Ecto neural progenitor cell (in vitro differentiated cells): ENCODE measurements around the gene MYO1G.

Experiments
- DNase-seq: peaks from one replicate; pipeline ENCODE4 v3.0.0-alpha.2; 2018; ENCODE audit warnings: low spot score

Gene MYO1G

DNA sequence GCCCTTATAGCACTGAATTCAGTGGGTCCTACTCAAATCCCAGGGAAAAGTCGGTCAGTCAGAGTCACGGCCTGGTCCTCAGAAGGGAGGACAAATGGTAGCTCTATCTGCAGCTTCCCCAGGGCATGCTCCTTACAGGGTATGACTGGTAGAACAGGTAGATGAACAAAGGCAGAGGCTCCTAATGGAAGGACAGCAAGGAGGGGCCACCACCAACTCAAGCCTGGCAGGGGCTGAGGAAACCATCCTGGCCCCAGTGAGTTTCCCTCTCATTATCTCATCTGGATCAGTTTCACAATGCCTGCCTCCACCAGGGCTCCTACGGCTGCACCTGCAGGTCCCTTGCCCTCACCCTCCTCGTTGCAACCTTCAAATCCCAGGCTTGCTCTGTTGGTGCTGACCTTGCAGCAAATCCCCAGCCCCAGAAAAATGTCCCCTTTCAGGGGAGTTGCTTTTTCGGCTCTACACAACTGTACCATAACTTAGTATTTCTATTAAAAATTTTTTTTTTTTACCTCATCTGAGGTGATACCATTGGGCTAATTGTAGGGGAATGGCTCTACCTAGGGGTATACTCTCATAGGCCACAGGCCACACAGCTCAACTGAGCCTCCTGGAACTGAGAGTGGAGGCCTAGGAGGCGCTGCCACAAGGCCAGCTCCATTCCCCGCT lies 2.4 kb upstream of the MYO1G start:
- no peak for DNase-seq

DNA sequence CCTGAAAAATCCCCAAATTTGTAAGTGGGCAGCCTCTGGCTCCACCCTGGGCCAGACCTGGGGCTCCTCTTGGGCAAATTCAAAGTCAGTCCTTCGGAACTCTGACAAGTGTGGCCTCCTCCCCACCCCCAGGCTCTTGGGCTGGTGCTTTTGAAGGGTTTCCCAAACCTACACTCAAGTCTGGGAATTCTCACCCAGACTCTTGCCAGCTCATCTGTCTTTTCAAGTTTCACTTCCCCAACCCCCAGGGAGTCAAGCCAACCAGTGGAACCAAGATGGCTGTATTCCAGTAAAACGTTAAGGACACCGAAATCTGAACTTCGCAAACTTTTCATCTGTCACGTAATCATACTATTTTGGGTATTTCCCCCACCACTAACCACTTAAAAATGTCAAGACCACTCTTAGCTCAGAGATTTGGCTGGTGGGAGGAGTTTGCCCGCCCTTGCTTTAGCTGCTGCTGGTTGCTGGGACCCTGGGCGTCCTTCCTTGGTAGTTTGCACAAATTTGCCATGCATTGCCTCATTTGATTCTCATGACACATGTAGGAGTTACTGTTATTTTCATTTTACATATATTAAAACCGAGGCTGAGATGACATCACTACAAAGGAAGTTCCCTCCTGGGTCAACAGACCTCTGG lies 1.7 kb upstream of the MYO1G start:
- DNase-seq, result no peak

DNA sequence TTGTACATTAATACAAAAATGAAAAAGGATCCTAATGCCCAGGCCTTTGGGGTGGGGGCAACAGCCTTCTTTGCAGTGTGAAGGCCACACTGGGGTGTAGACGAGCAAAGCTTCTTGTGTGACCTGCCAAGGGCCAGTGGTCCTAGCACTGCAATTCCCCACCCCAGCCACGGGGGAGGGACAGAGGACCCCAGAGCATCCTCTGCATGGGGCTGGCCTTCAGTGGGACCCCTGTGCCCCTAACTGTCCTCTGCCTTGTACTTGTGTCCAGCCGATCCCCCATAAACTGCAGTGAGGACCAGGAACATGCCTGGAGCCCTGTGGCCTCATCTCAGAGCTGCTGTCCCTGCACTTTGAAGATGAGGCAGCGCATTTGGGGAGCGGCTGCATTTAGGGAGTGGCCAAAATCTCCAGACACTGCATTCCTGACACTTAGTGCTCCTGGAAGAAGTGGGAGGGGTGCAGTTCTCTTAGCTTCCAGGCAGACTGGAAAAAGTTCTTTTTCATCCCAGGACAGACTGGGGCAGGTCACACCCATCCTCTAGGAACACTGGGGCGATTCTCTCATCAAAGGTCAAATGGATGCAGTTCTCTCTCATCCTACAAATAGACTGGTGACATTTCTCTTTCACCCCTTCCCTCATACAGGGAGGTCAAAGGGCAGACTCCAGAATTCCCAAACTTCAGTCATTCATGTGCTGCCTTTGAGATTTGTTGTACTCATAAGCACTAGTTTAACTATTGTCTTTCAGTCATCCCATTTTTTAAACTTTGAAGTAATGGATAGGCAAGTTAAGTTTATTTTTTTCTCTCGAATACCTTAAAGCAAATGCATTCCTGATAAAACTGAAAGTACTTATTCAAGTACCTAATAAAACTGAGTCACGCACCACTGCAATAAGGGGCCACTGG lies 922 bp upstream of the MYO1G start:
- no peak for DNase-seq

DNA sequence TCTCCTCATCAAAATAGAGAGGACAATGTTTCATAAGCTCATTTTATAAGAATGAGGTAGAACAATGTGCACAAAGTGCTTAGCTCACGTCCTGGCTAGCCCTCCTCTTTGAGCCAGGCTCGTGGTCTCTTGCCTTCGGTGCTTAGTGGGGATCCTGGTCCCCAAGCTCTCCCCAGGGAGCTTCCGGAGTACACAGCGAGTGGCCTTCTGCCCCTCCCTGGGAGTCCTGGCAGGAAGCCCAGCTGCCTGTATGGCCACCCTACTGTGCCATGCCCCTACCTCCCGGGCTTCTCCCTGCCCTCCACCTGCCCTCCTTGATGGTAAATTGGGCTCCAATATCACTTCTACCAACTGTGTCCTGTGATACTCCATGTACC lies 868 bp downstream of the MYO1G start:
- DNase-seq, result no peak

DNA sequence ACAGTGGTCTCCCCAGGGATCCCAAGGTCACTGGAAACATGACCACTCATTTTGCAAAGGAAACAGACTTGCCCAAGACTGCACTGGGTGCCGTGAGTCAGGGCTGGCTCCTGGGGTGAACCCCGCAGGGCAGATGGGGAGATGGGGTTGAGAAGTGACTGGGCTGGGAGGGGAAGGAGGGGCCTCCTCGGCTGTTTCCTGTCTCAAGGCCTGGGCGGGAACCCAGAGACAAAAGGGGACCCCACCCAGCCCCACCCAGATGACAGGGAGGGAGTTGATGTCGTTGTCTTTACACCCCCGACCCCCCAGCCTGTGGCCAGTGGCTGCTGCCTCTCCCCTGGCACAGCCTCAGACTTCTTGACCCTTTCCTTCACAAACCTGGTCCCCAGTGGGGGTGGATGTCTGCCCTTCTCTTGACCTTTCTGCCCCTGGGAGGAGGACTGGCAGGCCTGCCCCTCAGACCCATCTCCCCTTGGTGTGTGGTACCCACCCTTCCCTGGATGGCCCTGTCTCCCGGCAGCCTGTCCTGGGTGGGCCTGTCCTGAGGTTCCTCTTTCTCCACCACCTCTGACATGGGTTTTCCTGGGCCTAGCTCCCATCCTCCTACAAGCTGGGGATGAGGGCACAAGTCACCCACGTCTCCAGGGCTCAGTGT lies 1.4 kb downstream of the MYO1G start:
- DNase-seq, result no peak

DNA sequence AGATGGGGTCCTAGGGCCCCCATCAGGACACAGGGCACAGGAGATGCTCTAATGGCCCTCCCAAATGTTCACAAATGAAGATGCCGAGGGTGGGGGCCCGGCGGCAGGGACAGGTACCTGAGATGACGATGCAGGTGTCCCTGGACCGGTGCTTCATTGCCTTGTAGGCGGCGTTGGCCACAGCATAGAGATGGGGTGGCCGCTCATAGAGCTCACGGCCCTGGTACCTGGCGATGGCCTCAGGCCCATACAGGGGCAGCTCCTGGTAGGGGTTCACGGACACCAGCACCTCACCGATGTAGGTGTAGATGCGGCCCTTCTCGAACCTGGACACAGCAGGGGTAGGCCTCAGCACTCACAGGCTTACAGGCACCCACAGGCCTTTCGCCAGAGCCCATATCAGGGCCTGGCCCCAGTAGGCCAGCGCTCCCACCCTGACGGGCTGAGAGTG lies 2.0 kb downstream of the MYO1G start:
- no peak for DNase-seq

DNA sequence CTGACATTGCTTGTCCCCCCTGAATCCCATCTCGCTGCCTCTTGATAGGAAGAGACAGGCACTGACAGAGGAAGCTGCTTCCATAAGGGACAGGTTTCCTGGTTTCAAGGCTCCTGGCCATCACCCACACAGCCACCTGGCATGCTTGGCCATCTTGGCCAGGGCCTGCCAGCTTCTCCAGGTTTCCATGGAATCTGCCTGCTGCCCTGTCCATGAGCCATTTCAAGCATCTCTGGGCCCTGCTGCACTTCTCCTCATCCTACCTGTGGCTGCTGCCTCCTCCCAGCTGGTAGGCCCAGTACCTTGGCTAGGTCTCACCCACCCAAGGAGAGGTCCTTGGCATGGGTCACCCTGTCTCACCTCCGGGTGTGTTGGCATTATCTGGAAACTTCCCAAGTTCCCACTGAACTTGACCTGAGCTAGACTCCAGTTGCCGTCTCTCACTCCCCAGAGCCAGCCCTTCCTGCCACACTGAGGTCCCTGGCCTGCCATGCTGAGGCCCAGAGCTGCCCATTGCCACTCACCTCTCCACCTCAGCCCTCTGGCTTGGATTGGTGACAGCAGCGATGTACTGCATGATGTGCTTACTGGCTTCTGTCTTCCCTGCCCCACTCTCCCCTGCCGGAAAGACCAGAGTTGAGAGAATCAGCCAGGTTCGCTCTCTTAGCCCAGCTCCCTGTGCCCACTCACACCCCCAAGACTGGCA lies 2.6 kb downstream of the MYO1G start:
- DNase-seq, result no peak

DNA sequence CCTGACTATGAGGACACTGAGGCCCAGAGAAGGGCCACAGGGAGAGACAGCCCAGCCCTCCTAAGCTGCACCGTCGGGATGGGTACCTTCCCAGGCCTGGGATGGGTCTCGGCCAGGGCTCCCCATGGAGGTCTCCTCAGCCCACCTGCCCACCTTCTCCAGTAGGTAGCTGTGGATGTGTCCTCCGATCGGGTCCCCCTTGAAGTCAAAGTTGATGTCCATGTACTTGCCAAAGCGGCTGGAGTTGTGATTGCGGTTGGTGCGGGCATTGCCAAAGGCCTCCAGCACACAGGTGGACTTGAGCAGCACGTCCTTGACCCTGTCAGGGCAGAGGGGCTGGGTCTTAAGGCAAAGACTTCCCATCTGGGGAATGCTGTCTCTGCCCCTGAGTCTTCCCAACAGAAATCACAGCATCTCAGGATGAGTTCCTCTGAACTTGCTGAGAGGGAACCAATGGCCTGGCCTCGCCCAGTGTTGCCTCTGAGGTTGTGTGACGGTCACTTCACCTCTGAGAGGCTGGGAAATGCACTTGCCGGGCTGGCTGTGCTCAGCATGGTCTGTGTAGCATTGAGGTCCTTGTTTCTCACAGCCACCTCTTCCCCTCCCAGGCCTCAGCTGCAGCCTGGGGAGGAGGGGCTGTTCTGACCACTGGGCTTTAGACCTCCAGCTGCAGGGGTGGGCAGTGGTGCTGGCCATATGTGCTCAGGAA lies 3.3 kb downstream of the MYO1G start:
- DNase-seq, result no peak

DNA sequence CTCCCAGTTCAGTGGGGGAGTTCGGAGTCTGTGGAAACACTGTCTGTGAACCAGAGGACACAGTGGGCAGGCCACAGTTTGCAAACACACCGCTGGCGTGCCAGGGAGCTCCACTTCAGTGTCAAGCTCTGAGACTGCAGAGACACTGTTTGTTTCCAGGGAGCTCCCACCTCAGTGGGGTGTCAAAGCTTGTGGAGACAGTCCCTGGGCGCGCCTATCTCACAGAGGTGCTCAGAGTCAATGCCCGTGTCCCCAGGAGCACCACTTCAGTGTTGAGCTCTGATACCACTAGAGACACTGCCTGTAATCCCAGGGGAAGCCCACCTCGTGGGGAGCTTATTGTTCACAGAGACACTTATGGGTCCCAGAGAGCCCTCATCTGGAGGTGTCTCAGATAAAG lies 4.3 kb downstream of the MYO1G start:
- no peak for DNase-seq

DNA sequence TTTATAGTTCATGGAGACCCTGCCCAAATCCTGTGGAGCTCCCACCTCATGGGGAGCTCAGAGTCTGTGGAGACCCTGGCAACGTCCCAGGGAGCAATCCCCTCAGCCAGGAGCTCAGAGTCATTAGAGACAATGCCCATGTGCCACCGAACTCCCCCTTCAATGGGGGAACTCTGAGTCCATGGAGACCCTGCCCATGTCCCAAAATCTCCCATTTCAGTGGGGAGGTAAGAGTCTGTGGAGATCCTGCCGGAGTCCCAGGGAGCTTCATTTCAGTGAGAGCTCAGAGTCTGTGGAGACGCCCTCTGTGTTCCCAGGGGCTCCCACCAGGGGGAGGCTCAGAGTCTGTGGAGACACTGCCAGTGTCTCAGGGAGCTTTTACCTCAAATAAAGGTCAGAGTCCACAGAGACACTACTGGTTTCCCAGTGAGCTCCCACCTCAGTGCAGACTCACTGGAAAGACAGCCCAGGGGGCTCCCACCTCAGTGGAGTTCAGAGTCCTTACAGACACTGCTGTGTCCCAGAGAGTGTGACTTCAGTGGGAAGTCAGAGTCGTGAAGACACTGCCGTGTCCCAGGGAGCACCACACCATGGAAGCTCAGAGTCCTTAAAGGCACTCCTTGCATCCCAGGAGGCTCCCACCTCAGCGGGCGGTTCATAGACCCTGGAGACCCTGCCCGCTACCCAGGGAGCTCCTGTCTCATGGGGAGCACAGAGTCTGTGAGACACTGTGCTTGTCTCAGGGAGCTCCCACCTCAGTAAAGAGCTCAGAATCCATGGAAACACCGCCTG lies 5.0 kb downstream of the MYO1G start:
- DNase-seq, result peak; percentile 60

DNA sequence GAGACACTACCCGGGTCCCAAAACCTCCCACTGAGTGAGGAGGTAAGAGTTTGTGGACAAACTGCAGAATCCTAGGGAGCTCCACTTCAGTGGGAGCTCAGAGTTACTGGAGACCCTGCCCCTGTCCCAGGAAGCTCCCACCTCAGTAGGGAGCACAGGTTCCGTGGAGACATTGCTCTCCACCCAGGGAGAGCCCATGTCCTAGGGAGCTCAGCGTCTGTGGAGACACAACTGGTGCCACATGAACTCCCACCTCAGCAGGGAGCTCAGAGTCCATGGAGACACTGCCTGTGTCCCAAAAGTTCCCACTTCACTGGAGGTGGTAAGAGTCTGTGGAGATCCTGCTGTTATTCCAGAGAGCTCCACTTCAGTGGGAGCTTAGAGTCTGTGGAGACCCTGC lies 6.3 kb downstream of the MYO1G start:
- DNase-seq, result no peak

DNA sequence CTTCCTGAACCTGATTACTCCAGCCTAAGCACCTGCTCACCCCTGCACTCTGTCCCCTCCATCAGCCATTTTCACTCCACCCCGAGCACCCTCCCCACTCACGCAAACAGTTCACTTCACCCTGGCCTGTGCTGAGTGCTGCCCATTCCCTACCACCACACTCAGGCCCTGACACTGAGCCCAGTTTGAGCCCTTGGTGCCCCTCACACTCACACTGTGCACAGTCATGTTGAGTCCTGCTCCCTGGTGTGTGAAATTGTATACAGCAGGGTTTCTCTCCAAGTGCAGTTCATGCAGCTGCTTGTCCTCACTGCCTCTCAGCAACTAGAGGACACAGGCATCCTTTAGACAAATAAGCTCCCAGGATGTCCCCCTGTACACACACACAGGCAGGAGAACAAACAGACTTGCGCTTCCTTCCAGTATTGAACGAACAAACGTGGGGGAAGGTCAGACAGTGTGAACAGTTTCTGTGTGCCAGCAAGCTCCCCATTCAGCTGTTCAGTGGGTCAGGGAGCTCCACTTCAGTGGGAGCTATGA lies 6.8 kb downstream of the MYO1G start:
- DNase-seq, result no peak

DNA sequence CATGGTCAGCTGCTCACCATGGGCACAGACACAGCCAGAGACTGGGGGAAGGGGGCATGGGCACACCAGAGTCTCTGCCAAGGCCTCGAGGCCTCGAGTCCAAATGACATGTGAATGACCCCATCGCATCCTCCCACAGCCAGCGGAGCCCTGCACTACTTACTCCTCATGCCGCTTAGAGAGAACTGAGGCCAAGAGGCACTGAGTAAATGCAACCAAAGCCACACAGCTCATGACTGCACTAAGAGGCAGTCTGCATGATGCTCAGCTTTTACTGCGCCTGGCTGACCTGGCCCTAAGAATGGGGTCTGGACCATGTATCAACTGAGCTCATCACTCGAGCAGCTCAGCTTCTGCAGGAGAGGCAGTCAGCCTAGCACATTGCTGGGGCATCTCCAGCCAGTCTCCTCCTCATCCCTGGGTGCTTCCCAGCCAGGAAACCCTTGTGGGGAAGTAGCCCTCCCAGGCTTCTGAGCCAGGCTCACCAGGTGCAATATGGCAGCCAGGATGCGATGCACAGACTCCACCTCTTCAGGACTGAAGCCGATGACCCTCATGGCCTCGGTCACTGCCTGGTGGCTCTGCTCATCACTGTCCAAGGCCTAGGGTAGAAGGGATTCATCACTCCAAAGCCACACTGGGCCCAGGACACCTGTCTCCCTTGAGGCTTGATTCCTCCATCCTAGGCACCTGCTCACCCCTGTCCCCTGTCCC lies 7.5 kb downstream of the MYO1G start:
- DNase-seq, result no peak

DNA sequence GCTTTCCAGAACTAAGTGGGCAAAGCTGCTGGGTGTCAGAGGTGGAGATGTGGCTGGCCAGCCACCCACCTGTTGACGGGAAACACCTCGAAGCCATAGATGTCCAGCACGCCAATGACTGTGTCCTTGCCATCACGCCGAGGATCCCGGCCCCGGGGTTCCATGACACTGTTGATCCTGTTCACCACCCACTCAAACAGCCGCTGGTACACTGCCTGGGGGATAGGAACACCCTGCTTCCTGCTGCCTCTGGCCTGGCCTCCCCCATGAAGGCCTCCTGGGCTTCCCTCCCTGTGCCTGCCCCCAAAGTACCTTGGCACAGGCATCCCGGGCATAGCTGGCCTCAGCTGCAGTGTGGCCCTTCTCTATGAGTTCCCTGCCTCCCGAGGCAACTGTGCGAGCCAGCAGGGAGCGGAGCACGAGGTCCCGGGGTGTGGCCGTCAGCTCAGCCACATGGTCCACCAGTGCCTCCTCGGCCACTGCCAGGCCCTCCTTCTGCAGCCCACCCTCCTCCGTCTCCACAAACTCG lies 8.2 kb downstream of the MYO1G start:
- no peak for DNase-seq

DNA sequence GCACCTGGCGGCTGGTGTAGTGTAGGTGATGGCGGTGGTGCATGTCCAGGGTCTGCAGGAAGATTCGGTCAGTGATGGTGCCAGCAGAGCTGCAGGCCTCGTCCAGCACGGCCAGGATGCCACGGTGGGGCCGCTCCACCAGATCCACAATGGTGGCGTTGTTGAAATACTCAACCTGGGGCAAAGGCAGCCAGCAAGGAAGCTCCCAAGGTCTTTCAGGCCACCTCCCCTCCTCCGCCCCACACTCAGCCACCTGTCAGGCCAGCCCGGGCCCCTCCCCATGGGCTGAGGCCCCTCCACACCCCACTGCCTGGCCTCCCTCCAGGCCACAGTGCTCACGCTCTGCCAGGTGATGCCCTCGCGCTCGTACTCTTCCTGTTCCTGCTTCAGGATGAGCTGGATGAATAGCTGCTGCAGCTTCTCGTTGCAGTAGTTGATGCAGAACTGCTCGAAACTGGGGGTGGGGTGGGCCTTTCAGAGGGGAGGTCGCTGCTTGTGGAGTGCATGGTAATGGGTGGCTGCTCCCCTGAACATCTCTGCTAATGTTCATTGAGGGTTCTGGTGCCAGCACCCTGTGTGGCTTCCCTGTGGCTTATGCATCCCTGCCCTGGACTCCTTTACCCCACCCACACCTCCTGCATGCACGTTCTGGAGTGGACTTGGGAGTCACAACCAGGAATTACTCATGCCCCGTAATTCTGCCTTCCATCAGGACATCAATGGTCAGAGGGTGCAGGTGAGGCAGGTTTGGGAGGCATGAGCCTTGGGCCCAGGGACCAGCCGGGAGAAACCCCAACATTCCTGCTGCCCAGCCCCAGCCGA lies 8.9 kb downstream of the MYO1G start:
- DNase-seq, result no peak

DNA sequence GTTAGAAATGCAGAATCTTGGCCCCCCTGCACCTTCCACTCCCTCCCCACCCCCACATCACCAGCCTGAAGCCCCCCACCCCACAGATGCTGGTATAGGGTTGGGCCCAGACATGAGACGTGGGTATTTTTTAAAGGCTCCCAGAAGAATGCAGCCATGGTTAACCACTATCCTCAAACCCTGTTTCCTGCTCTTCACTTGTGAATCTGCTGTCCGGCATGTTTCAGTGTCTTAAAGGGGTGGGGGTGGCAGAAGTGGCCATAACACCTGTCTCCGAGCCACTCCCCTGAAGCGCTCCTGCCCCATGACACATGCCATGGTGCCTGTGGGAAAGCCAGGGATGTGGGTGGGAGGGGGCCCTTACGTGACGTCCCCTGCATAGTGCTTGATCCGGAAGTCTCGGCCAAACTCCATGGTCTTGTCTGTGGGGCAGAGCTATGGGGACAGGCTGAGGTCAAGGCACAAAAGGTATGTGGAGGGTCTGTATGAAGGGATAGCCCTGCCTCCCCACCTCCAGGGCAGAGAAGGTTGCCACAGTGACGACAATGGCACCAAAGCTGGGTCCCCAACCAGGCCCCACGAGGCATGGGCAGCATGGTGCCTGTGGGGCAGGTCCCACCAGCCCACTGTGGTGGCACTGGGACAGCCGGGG lies 9.6 kb downstream of the MYO1G start:
- no peak for DNase-seq

DNA sequence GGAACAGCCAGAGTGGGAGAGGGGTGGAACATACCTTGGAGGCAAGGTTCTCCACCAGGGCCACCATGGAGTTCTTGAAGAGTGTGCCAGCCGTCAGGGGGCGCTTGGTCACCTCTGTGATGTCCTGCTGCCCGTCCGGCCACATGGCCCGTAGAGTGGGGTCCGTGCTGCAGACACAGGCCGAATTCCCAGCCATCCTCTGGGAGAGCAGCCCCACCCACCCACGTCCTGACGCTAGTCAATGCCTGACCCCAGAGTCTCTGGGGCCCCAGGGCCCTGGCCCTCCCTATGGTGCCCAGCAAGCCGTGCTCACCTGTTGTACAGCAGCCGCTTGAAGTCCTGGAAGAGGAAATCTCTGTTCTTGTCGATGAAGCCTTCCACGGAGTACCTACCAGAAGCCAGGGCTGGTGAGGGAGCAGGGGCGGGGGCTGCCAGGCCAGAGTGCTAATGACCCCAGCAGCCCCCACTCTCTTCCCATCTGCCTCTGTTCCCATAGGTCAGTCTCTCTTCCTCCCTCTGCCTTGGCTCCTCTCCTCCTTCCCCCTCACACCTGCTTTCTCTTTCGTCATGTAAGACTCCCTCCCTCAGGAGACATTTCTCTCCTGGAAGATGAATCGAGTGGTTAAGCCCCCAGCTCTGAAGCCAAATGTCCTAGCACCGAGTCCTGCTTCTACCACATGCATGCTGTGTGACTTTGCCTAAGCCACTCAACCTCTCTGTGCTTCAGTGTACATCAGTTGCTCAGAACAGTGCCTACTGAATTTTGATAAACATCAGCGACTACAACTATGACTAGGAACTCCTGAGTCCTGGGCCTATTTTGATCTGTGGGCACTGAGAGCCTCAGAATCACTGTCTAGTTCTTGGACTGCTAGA lies 11.0 kb downstream of the MYO1G start:
- DNase-seq, result peak; percentile 62
